GM18520 (cell line): ENCODE results near the gene INPP5D.
"Not testable (repeated sequence)": the region's sequence is repeated elsewhere in the genome, so short reads cannot be mapped to it uniquely, and the experiment has no call there.

Experiments
- ATAC-seq: cut with Tn5 transposase; IDR thresholded peaks from one replicate; pipeline ENCODE4 v1.9.1; 2021; ENCODE audit not compliant: unreplicated experiment

Gene INPP5D

DNA sequence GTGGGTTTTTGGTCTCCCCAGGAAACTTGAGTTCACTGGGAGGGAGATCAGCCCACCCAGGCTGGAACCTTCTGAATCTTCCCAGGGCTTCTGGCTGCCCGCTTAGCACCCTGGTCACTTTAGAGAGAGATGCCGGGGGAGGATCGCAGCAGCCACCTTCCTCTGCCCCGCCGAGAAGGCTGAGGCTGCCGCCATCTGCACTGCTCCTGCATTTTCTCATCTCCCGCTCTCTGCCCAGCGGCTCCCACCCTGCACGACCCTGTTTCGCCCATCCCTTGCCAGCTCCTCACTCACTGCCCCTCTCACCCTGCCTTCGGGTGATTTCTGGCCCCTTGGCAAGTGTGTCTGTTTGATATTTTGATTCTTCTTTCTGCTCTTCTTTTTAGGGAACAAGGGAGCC, 108.8 kb downstream of the INPP5D start:
- no peak for ATAC-seq

DNA sequence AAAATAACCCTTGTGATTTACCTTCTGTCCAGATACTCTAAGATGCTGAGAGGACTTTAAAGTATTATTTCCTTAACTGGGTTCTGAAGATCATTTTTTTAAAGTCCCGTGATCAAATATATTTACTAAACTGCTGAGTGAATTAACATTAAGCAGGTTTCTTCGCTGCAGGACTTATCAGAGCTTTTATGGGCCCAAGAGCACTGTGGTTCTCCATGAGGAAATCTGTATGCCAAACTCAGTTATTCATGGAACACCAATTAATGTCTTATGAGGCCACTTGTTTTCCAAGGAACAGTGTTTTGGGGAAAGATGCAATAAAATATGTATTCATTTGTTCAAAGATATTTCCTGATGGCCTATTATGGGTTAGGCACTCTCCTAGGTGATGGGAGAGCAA, 111.2 kb downstream of the INPP5D start:
- ATAC-seq, result no peak

GRCh38 chr2:233173115-233173514, 113.0 kb downstream of the INPP5D start:
- ATAC-seq, result no peak

- ATAC-seq, result no peak
These were observed 114.0 kb downstream of the INPP5D start for GRCh38 chr2:233174137-233174536.

DNA sequence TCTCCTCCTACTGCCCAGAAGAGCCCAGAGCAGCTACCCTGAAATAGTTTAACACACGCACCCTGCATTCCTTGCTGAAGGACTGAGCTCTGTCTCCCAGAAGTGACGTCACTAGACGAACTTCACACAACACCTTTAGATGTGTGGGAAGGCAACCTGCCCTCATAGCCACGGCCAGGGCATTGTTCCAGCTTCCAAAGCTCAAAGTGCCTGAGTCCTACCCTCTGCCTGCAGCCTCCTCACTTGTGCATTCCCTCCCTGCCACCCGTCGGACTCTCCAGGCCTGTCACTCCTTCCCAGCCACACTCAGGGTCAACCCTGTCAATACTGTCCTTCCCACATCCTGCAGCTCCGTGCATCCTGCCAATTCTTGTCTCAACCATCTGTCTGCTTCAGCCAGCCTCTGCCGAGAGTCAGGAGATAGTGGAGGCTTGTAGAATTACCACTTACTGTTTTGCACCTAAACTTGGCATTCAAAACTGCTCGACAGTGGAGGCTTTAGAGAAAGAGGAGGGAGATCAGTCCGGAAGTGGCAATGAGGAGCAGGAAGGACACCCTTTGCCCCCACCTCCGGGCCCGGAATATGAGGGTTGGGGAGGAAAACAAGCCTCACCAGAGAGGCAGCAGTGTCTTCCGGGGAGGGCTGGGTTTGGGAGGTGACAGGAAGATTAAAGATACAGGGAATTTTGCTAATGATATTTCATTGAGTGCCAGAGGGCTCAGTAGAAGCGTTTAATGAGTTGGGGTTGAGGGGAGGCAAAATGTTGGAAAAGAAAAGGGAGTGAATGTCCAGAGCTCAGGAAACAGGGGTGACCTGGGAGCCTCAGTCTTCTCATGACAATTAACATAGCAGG, 119.1 kb downstream of the INPP5D start:
- no peak for ATAC-seq

- ATAC-seq, result no peak
These were observed 119.8 kb downstream of the INPP5D start for GRCh38 chr2:233179848-233180366.

- no peak for ATAC-seq
These were observed 123.8 kb downstream of the INPP5D start for GRCh38 chr2:233183869-233184418.

- ATAC-seq, result no peak
These were observed 124.5 kb downstream of the INPP5D start for GRCh38 chr2:233184669-233185068.

GRCh38 chr2:233185330-233185729, 125.2 kb downstream of the INPP5D start:
- no peak for ATAC-seq

DNA sequence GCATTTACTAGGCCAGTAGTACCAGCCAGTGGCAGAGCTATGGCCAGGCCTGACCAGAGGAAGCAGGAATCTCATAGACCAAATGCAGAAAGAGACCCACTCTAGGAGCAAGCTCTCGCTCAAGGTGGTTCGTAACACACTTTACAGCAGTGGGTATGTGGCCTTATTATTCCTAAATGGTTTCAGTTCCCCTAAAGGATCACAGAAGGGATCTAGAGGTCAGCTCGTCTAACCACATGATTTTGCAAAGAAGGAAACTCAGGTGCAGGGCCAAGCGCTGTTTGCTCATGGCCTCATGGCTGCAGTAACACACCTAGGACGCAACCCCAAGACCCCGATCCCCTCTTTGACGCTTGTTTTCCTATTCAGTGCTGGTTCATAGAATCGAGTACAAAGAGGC, 125.8 kb downstream of the INPP5D start:
- ATAC-seq, result no peak

DNA sequence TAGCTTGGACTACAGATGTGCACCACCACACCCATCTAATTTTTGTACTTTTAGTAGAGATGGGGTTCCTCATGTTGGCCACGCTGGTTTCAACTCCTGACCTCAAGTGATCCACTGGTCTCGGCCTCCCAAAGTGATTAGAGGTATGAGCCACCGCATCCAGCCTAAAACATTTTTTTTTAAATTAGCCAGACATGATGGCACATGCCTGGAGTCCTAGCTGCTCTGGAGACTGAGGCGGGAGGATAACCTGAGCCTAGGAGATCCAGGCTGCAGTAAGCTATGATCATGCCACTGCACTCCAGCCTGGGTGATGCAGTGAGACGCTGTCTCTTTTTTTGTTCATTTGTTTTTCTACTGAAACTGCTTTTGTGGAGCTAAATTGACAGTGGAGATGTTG, 126.7 kb downstream of the INPP5D start:
- ATAC-seq, result no peak

DNA sequence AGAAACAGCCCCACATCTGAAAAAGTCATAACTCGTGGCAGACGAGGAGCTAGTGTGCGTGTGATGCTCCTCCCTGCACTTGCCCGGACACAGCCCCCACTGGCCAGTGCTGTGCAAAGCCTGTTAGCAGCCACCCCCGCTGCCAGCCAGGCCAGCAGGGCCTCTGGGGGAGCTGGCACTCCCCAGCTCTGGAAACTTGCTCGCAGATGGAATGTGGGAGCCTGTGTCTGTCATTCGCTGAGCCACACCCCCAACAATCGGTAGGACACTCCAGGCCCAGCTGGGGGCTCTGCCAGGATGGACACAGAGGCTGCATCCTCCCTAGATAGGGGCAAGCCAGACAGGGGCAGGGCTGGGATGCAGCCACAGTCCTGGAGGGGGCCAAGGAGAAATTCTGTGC, 128.9 kb downstream of the INPP5D start:
- ATAC-seq, result no peak

- not testable (repeated sequence) for ATAC-seq
These were observed 130.9 kb downstream of the INPP5D start for GRCh38 chr2:233191016-233191415.

DNA sequence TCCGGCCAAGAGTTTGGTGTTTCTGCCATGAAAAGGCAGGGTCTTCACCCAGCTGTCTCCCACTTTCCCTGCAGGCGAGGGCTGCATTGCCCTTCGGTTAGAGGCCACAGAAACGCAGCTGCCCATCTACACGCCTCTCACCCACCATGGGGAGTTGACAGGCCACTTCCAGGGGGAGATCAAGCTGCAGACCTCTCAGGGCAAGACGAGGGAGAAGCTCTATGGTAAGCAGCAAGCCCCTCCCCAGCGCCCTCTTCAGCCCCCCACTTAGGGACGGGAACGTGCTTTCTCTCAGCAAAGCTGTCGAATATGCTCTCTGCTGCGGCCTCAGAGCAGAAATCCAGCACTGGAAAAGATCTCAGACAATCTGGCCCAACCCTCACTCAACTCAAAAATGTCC, 133.6 kb downstream of the INPP5D start:
- no peak for ATAC-seq

DNA sequence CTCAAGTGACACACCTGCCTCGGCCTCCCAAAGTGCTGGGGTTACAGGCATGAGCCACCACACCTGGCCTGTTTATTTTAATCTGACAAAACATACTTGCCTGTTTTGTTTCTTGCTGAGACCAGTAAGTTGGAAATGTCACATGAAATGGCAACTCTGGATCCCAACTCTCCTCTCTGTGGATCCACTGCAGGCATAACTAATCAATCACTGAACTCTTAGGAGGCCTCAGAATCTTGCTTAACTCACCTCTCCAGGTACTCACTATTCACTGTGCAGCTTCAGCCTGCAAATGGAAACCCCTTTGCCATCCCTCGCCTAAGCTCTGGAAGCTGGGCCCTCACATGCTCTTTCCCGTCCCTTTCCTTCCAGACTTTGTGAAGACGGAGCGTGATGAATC, 134.9 kb downstream of the INPP5D start:
- ATAC-seq, result no peak

- ATAC-seq, result no peak
These were observed 136.9 kb downstream of the INPP5D start for GRCh38 chr2:233197022-233197421.

- no peak for ATAC-seq
These were observed 137.9 kb downstream of the INPP5D start for GRCh38 chr2:233198026-233198425.

- no peak for ATAC-seq
These were observed 139.7 kb downstream of the INPP5D start for GRCh38 chr2:233199870-233200269.

GRCh38 chr2:233200790-233201189, 140.6 kb downstream of the INPP5D start:
- ATAC-seq, result not testable (repeated sequence)

- ATAC-seq, result no peak
These were observed 141.3 kb downstream of the INPP5D start for GRCh38 chr2:233201258-233202013.

DNA sequence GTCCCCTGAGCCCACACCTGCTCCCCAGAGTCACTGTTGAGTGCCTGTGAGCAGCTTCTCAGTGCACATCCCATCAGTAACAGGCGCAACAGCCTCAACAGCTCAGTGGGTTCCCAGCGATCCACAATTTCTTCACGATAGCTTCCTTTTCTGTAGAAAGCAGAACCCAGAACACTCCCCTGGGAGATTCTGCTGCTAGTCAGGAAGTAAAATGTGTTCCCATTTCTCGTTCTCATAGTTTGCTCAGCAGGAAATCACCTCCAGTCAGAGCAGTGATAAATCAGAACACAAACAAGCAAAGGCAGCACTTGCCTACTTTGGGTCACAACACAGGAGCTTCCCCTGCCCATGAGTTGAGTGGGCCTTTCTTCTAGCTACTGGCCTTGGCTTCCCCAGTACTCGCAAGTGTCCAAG, 142.4 kb downstream of the INPP5D start:
- ATAC-seq, result no peak

- no peak for ATAC-seq
These were observed 142.9 kb downstream of the INPP5D start for GRCh38 chr2:233203060-233203459.
